ENCODE results near the gene IMPDH2. TPM values are rescaled to one million over a fixed set of nuclear protein-coding genes. Genes with fewer than 3 reads are reported as not detected.

The IMPDH2 gene
- total RNA-seq, 1 donor from 2014 or later, result 256 TPM

- no peaks in the 10 kb centered on the region for H3K27me3 Mint-ChIP-seq
- peaks cover 27% of the 10 kb centered on the region for H3K4me1 Mint-ChIP-seq (ENCODE audit: unreplicated experiment)
- H3K27ac Mint-ChIP-seq, result peak overlapping the region; percentile 95
- no peak overlapping the region for H3K4me3 Mint-ChIP-seq
- no peak for DNase-seq (ENCODE audit: extremely low spot score, unreplicated experiment)
- H3K9me3 Mint-ChIP-seq, result no peaks in the 10 kb centered on the region
- peaks cover 31% of the 10 kb centered on the region for H3K36me3 Mint-ChIP-seq
- TF ChIP-seq, protein P1, sequence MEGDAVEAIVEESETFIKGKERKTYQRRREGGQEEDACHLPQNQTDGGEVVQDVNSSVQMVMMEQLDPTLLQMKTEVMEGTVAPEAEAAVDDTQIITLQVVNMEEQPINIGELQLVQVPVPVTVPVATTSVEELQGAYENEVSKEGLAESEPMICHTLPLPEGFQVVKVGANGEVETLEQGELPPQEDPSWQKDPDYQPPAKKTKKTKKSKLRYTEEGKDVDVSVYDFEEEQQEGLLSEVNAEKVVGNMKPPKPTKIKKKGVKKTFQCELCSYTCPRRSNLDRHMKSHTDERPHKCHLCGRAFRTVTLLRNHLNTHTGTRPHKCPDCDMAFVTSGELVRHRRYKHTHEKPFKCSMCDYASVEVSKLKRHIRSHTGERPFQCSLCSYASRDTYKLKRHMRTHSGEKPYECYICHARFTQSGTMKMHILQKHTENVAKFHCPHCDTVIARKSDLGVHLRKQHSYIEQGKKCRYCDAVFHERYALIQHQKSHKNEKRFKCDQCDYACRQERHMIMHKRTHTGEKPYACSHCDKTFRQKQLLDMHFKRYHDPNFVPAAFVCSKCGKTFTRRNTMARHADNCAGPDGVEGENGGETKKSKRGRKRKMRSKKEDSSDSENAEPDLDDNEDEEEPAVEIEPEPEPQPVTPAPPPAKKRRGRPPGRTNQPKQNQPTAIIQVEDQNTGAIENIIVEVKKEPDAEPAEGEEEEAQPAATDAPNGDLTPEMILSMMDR (conservative IDR thresholded peaks at IDR 0.05), result no peak
Measured at GRCh38 chr3:49030321-49030720, 1.1 kb upstream of the IMPDH2 start.

- peaks cover 27% of the 10 kb centered on the region for H3K36me3 Mint-ChIP-seq
- TF ChIP-seq, protein P1 (conservative IDR thresholded peaks at IDR 0.05), result no peak
- H3K27me3 Mint-ChIP-seq, result no peaks in the 10 kb centered on the region
- H3K9me3 Mint-ChIP-seq, result no peaks in the 10 kb centered on the region
- H3K4me1 Mint-ChIP-seq (ENCODE audit: unreplicated experiment), result peaks cover 27% of the 10 kb centered on the region
- peak overlapping the region; percentile 98 for H3K4me3 Mint-ChIP-seq
- peak overlapping the region; percentile 95 for H3K27ac Mint-ChIP-seq
- DNase-seq (ENCODE audit: extremely low spot score, unreplicated experiment), result no peak
Measured at GRCh38 chr3:49029563-49029884, 326 bp upstream of the IMPDH2 start.

GRCh38 chr3:49028298-49028672 lies 913 bp downstream of the IMPDH2 start:
- DNase-seq (ENCODE audit: extremely low spot score, unreplicated experiment), result no peak
- H3K4me1 Mint-ChIP-seq (ENCODE audit: unreplicated experiment), result peaks cover 28% of the 10 kb centered on the region
- no peaks in the 10 kb centered on the region for H3K27me3 Mint-ChIP-seq
- H3K4me3 Mint-ChIP-seq, result peak overlapping the region; percentile 98
- H3K27ac Mint-ChIP-seq, result peak overlapping the region; percentile 95
- TF ChIP-seq, protein P1 (conservative IDR thresholded peaks at IDR 0.05), result no peak
- H3K36me3 Mint-ChIP-seq, result peaks cover 26% of the 10 kb centered on the region
- H3K9me3 Mint-ChIP-seq, result no peaks in the 10 kb centered on the region

- no peaks in the 10 kb centered on the region for H3K27me3 Mint-ChIP-seq
- no peak overlapping the region for H3K27ac Mint-ChIP-seq
- DNase-seq (ENCODE audit: extremely low spot score, unreplicated experiment), result no peak
- H3K4me1 Mint-ChIP-seq (ENCODE audit: unreplicated experiment), result peaks cover 34% of the 10 kb centered on the region
- H3K36me3 Mint-ChIP-seq, result peaks cover 30% of the 10 kb centered on the region
- TF ChIP-seq, protein P1 (conservative IDR thresholded peaks at IDR 0.05), result no peak
- peak overlapping the region; percentile 62 for H3K4me3 Mint-ChIP-seq
- no peaks in the 10 kb centered on the region for H3K9me3 Mint-ChIP-seq
Measured at GRCh38 chr3:49027634-49028033, 1.6 kb downstream of the IMPDH2 start.

- H3K9me3 Mint-ChIP-seq, result no peaks in the 10 kb centered on the region
- H3K4me1 Mint-ChIP-seq (ENCODE audit: unreplicated experiment), result peaks cover 34% of the 10 kb centered on the region
Measured at GRCh38 chr3:49026536-49026935, 2.7 kb downstream of the IMPDH2 start.

More at GRCh38 chr3:49026536-49026935, 2.7 kb downstream of the IMPDH2 start:
- TF ChIP-seq, protein P1 (conservative IDR thresholded peaks at IDR 0.05), result no peak
- H3K27me3 Mint-ChIP-seq, result no peaks in the 10 kb centered on the region
- no peak overlapping the region for H3K27ac Mint-ChIP-seq
- peak overlapping the region; percentile 62 for H3K4me3 Mint-ChIP-seq
- no peak for DNase-seq (ENCODE audit: extremely low spot score, unreplicated experiment)
- peaks cover 24% of the 10 kb centered on the region for H3K36me3 Mint-ChIP-seq
